Left forelimb (tissue), 1 donor: Measurements from ENCODE around the gene LSM12.
"Not testable (repeated sequence)": the region's sequence is repeated elsewhere in the genome, so short reads cannot be mapped to it uniquely, and the experiment has no call there.

Source experiments
- DNase-seq: peaks from one replicate; pipeline ENCODE4 v3.0.0-alpha.2; 2018; ENCODE audit warnings: low spot score

The LSM12 gene

GRCh38 chr17:44076716-44077594 lies 10.5 kb upstream of the LSM12 start:
- no peak for DNase-seq

GRCh38 chr17:44075598-44076293 lies 9.3 kb upstream of the LSM12 start:
- no peak for DNase-seq

- DNase-seq: no peak
Observed at GRCh38 chr17:44074911-44075285, 8.4 kb upstream of the LSM12 start.

- DNase-seq: no peak
Observed at GRCh38 chr17:44074231-44074910, 7.9 kb upstream of the LSM12 start.

- no peak for DNase-seq
Observed at GRCh38 chr17:44071772-44072171, 5.3 kb upstream of the LSM12 start.

- DNase-seq: no peak
Observed at GRCh38 chr17:44071198-44071520, 4.7 kb upstream of the LSM12 start.

- peak; percentile 96 for DNase-seq
Observed at GRCh38 chr17:44070455-44071197, 4.2 kb upstream of the LSM12 start, which contains the start of gene G6PC3. Gene G6PC3 (plus strand): TSS chr17:44070735. CDS start chr17:44070966, 231 bp downstream.

GRCh38 chr17:44069974-44070454 lies 3.5 kb upstream of the LSM12 start:
- no peak for DNase-seq

GRCh38 chr17:44067545-44067940 lies 1.1 kb upstream of the LSM12 start:
- DNase-seq: no peak

- DNase-seq: no peak
Observed at GRCh38 chr17:44065668-44066203, 735 bp downstream of the LSM12 start.

GRCh38 chr17:44063704-44064639 lies 2.5 kb downstream of the LSM12 start:
- no peak for DNase-seq

GRCh38 chr17:44062871-44063270 lies 3.6 kb downstream of the LSM12 start:
- DNase-seq: no peak

GRCh38 chr17:44061446-44061845 lies 5.0 kb downstream of the LSM12 start:
- DNase-seq: no peak

- DNase-seq: no peak
Observed at GRCh38 chr17:44059101-44059892, 7.2 kb downstream of the LSM12 start.

GRCh38 chr17:44053125-44053872 lies 13.2 kb downstream of the LSM12 start:
- DNase-seq: no peak

- DNase-seq: no peak
Observed at GRCh38 chr17:44049294-44050060, 17.0 kb downstream of the LSM12 start.

GRCh38 chr17:44046893-44047292 lies 19.6 kb downstream of the LSM12 start:
- DNase-seq: not testable (repeated sequence)

- DNase-seq: no peak
Observed at GRCh38 chr17:44045486-44045885, 21.0 kb downstream of the LSM12 start.
